ENCODE measurements around the gene TENM4. TPM values are rescaled to one million over a fixed set of nuclear protein-coding genes. Genes with fewer than 3 reads are reported as not detected.
A peak's percentile ranks its signal among the peaks of the same experiment; 100 is the strongest.
"Not testable (repeated sequence)": the region's sequence is repeated elsewhere in the genome, so short reads cannot be mapped to it uniquely, and the experiment has no call there.

The TENM4 gene
- polyA plus RNA-seq, 10 donors, result 6.1 to 11.6 (median 8.4) TPM

DNA sequence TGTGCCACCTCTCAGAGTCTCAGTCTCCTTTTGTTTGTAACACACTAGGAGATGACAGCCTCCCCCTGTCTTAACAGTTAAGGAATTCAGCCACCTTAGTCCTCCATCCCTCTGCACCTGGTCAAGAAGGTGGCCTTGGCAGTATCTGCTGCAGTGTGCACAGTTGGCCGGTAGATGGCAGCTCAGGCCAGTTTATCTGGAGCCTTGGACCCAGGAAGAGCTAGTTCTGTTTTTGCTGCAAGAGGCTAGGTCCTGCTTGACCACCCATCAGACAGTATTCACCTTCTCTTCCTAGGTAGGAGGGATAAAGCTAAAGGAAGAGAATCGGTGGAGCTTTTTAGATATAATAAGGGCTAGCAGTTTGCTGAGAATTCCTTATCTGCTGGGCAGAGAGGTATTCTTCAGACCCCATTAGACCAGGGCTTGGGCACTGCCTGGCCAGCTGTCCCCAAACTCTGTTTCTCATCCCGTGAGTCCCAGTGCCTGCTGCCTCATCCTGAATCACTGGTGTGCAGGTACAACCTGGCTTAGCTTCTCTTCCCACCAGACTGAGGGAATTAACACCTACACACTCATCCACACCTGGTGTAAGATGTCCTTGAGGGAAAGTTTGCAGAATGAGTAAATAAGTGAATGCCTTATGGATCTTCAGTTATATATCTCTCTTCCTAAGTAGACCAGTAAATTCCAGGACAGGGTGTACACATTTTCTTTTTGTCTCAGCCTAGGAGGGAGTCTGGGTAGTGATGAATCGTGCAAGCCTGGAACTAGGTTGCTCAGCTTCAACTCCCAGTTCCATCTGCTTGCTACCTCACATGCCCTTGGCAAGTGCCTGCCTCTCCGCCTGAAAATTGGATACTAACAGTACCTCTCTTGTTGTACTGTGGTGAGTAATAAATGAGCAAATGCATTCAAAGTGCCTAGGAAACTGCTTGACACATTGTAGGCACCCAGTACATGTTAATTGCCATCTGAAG is 795.3 kb downstream of the TENM4 start:
- DNase-seq, result peak; percentile 44 to 77 (median 54)

GRCh38 chr11:78643676-78644056 is 797.2 kb downstream of the TENM4 start:
- DNase-seq, result no peak

- DNase-seq, result no peak
These were observed 797.7 kb downstream of the TENM4 start for GRCh38 chr11:78642979-78643675.

GRCh38 chr11:78641541-78641940 is 799.3 kb downstream of the TENM4 start:
- no peak for DNase-seq

- no peak for DNase-seq
These were observed 802.0 kb downstream of the TENM4 start for GRCh38 chr11:78638704-78639380.

DNA sequence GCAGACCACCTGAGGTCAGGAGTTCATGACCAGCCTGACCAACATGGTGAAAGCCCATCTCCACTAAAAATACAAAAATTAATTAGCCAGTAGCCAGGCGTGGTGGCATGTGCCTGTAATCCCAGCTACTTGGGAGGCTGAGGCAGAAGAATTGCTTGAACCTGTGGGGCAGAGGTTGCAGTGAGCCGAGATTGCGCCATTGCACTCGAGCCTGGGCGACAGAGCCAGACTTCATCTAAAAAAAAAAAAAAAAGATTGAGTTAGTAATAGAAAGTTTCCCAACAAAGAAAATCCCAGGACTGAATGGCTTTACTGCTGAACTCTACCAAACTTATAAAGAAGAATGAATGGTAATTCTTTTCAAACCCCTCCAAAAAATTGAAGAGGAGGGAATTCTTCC is 803.3 kb downstream of the TENM4 start:
- not testable (repeated sequence) for DNase-seq

DNA sequence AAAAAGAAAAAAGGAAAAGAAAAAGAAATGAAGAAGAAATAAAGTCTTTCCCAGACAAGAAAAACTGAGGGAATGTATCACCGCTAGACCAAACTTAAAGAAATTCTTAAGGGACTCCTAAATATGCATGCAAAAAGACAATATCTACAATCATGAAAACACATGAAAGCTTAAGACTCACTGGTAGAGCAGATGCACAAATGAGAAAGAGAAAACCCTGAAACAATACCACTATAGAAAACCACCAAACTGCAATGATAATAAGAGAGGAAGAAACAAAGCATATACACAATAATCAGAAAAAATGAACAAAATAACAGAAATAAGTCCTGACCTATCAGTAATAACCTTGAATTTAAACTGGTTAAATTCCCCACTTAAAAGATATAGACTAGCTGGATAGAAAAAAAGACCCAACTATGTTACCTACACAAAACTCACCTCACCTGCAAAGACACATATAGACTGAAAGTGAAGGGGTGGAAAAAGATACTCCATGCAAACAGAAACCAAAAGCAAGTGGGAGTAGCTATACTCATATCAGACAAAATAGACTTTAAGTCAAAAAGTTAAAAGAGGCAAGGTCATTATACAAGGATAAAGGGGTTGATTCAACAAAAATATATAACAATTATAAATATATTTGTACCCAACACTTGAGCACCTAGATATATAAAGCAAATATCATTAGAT is 804.9 kb downstream of the TENM4 start:
- DNase-seq, result no peak

DNA sequence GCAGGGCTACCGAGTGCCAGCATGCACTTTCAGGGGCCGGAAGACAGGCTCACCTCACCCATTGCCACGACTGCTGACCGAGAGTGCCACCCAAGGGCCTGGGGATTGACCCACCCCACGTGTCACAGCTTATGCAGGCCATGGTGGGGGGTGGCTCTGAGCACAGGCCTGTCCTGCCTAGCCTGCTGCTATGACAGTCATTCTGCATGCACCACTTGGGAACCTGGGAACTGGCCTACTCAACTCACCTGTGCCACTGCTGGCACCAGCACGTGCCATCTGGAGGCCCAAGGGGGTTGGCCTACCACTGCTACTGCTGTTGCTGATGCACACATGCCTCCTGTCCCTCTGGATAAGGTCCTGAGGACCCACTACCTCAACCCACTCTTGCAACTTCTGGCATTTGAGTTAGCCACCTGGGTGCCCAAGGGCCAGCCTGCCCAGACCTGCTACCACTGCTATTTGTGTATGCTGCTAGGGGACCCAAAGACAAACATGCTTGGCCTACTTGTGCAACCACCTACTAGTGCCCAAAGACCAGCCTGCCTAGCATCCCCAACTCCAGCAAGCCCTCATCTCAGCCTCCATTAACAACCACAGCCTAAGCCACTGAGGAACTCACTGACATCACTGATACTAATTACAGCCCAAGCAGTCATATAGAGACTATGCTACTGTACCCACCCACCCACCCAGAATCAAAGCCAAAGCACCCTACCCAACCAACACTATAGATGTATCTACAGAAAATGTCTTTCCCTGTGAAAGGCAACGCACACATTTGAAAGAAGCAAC is 807.1 kb downstream of the TENM4 start:
- no peak for DNase-seq

DNA sequence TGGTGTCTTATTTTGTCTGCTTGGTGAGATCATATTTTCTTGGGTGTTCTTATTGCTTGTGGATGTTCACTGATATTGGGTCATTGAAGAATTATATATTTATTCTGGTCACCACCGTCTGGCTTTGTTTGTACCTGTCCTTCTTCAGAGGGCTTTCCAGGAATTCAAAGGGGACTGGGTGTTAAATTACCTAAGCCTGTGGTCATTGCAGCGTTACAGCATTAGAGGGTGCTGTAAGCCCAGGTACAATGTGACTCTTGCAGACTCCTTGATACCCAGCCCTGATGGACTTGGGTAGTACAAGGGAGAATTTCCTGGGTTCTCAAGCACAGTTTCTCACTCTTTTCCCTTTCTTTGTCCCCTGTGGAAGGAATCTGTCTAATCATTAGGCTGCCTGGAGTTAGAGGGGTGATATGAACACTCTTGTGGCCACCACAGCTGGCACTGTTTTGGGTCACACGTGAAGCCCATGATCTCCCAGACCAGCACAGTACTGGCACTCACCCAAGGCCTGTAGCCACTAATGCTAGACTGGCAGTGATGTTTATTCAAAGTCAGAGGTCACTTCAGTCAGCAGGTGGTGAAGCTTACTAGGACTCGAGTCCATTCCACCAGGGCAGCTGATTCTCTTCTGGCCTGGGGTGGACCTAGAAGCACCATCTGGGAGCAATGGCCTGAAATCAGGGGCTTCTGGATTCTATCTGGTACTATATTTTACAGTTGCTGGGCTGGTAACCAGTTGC is 810.1 kb downstream of the TENM4 start:
- DNase-seq, result no peak

GRCh38 chr11:78630155-78630554 is 810.7 kb downstream of the TENM4 start:
- DNase-seq, result no peak

DNA sequence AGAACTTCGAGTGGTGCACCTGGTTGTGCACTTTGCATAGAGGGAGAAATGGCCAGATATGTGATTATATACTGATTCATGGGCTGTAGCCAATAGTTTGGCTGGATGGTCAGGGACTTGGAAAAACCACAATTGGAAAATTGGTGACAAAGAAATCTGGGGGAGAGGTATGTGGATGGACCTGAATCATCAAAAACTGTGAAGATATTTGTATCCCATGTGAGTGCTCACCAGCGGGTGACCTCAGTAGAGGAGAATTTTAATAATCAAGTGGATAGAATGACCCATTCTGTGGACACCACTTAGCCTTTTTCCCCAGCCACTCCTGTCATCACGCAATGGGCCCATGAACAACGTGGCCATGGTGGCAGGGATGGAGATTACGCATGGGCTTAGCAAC is 818.2 kb downstream of the TENM4 start:
- no peak for DNase-seq

DNA sequence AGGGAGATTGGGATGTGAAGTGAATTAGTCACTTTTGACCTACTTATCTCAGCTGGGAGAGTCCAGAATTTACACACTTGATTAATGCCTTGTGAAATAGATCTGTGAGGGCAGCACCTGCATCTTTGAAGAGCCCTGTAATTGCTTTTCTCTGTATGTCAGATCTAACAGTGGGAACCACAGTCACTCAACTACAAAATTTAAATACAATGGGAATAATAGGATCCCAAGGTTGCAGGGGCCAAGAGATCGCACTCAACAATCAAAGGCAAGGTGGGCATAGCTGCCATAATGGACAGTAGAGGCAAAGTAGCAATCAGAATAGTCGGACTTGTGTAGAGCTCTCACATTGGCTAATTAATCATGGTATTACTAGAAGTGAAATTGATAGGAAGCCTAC is 820.7 kb downstream of the TENM4 start:
- no peak for DNase-seq

DNA sequence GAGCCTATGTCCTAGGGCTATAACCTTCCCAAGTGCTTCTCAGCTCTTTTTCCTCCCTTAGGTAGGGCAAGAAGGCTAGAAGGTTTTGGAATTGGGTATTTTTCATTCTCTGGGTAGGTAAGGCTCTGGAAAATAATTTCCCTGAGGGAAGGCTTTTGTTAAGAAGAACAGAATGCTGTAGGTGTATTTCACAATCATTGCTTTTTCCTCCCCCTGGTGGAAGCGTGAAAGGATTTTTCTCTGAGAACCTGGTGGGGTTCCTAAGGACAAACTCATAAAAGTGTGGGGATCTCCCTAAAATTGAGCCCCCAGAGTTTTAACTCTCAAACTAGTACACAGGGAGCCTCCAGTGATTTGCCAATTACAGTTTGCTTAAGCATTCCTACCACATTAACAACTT is 825.1 kb downstream of the TENM4 start:
- no peak for DNase-seq

- DNase-seq, result no peak
These were observed 827.4 kb downstream of the TENM4 start for GRCh38 chr11:78613378-78613813.

- no peak for DNase-seq
These were observed 828.0 kb downstream of the TENM4 start for GRCh38 chr11:78612721-78613377.

GRCh38 chr11:78609321-78609720 is 831.5 kb downstream of the TENM4 start:
- not testable (repeated sequence) for DNase-seq

GRCh38 chr11:78607696-78608095 is 833.1 kb downstream of the TENM4 start:
- no peak for DNase-seq

DNA sequence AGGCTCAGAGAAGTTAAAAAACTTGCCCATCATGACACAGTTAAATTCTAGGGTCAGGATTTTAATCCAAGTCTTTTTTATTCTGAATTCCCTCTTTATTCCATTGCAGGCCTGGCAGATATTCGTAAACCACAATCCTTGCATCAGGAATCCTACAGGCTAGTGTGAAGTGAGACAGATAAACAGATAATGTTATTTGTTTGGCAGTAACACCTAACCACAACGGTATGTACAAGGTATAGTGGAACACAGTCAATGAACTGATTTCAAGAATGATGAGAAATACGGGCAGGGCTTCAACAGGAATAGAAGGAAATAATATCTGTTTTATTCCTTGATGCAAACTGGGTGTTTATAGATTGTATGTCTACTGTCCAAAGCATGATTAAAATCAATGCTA is 834.2 kb downstream of the TENM4 start:
- no peak for DNase-seq

DNA sequence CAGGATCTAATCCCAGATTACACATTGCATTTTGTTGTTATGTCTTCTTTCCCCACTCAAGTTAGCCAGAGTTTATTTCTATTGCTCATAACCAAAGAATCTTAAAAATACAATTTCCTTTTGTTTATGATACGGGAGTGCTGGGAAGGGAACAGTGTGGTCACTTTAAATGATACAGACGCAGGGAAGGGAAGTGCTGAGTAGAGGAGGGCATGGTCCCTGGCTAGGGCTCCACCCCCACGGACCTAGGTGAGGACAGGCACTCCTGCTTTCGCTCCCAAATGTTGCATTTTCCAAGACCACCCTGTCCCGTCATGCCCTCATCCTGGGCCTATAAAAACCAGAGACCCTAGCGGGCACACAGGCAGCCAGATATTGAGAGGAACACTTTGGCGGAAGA is 835.5 kb downstream of the TENM4 start:
- DNase-seq, result no peak

DNA sequence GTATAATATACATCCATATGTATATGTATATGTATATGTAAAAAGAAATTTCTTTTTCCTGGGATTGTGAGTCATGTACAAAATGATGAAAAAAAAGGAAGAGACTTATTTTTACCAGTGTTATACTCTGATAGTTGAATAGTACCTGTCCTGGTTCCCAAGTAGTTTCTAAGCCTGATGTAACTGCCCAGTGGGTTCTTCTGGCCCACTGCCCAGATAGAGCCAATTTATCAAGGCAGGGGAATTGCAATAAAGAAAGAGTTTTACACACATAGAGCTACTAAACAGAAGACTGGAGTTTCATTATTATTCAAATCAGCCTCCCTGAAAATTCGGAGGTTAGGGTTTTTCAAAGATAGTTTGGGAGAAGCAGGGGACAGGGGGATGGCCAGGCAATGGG is 837.0 kb downstream of the TENM4 start:
- no peak for DNase-seq
